ENCODE results near the gene PRAMEF1.
"Not testable (repeated sequence)": the region's sequence is repeated elsewhere in the genome, so short reads cannot be mapped to it uniquely, and the experiment has no call there.

Gene PRAMEF1

GRCh38 chr1:12791097-12791496, at the start of gene PRAMEF1:
TSS of gene PRAMEF1 (plus strand) at chr1:12791397. CDS start at chr1:12793228, 1,831 bp downstream.
- DNase-seq, result not testable (repeated sequence)

GRCh38 chr1:12741946-12742345, 49.3 kb upstream of the PRAMEF1 start:
- DNase-seq, result no peak

GRCh38 chr1:12745126-12745991, 45.8 kb upstream of the PRAMEF1 start:
- DNase-seq, result no peak

GRCh38 chr1:12745992-12746323, 45.2 kb upstream of the PRAMEF1 start, which contains the start of gene CFAP107:
TSS of gene CFAP107 (plus strand) at chr1:12746200. CDS start at chr1:12746431, 231 bp downstream.
- no peak for DNase-seq

- DNase-seq, result no peak
Observed at GRCh38 chr1:12748778-12749355, 42.3 kb upstream of the PRAMEF1 start.

- DNase-seq, result no peak
Observed at GRCh38 chr1:12754738-12755137, 36.5 kb upstream of the PRAMEF1 start.

- DNase-seq, result no peak
Observed at GRCh38 chr1:12756273-12756672, 34.9 kb upstream of the PRAMEF1 start.

GRCh38 chr1:12756768-12757413, 34.3 kb upstream of the PRAMEF1 start:
- DNase-seq, result no peak

GRCh38 chr1:12757836-12758235, 33.4 kb upstream of the PRAMEF1 start:
- DNase-seq, result no peak

- DNase-seq, result no peak
Observed at GRCh38 chr1:12760256-12760795, 30.9 kb upstream of the PRAMEF1 start.

GRCh38 chr1:12761781-12762180, 29.4 kb upstream of the PRAMEF1 start:
- no peak for DNase-seq

GRCh38 chr1:12762766-12763165, 28.4 kb upstream of the PRAMEF1 start:
- DNase-seq, result no peak

GRCh38 chr1:12763479-12763878, 27.7 kb upstream of the PRAMEF1 start:
- no peak for DNase-seq

- DNase-seq, result no peak
Observed at GRCh38 chr1:12764016-12764415, 27.2 kb upstream of the PRAMEF1 start.

- DNase-seq, result no peak
Observed at GRCh38 chr1:12769031-12769430, 22.2 kb upstream of the PRAMEF1 start.

- no peak for DNase-seq
Observed at GRCh38 chr1:12769976-12770505, 21.2 kb upstream of the PRAMEF1 start.

- DNase-seq, result no peak
Observed at GRCh38 chr1:12770620-12771019, 20.6 kb upstream of the PRAMEF1 start.

GRCh38 chr1:12771186-12771585, 20.0 kb upstream of the PRAMEF1 start:
- DNase-seq, result no peak

- DNase-seq, result no peak
Observed at GRCh38 chr1:12772520-12772919, 18.7 kb upstream of the PRAMEF1 start.

- no peak for DNase-seq
Observed at GRCh38 chr1:12773438-12773837, 17.8 kb upstream of the PRAMEF1 start, which contains the start of gene PRAMEF12. TSS of gene PRAMEF12 (plus strand) at chr1:12773738. CDS start at chr1:12774868, 1,130 bp downstream.

- DNase-seq, result no peak
Observed at GRCh38 chr1:12774801-12775345, 16.3 kb upstream of the PRAMEF1 start.

GRCh38 chr1:12775443-12775842, 15.8 kb upstream of the PRAMEF1 start:
- DNase-seq, result no peak
